Fibroblast of lung (primary cell): ENCODE results near the gene IL1RAPL2. TPM values are rescaled to one million over a fixed set of nuclear protein-coding genes. Genes with fewer than 3 reads are reported as not detected.

Experiments used
- DNase-seq, 2 donors: peaks; one replicate each; pipeline versions ENCODE4 v3.0.0 to v3.0.0-alpha.2; 2010; ENCODE audit warnings: low read depth in 2 of 2
- H2AFZ ChIP-seq: 2 replicates; pipeline ENCODE4 v1.5.1; 2012; ENCODE audit warnings: low read length, control low read depth, inconsistent platforms
- H3K27ac ChIP-seq: 2 replicates; pipeline ENCODE4 v1.5.1; 2011; ENCODE audit warnings: low read length, control low read depth; ENCODE audit not compliant: insufficient read depth
- H3K27me3 ChIP-seq: 2 replicates; pipeline ENCODE4 v1.5.1; 2011; ENCODE audit warnings: mild to moderate bottlenecking, low read length; ENCODE audit not compliant: control insufficient read depth, insufficient read depth
- H3K36me3 ChIP-seq: 2 replicates; pipeline ENCODE4 v1.5.1; 2011; ENCODE audit warnings: low read length; ENCODE audit not compliant: control insufficient read depth, insufficient read depth
- H3K4me1 ChIP-seq: 2 replicates; pipeline ENCODE4 v1.5.1; 2011; ENCODE audit warnings: low read length; ENCODE audit not compliant: control insufficient read depth, insufficient read depth; ENCODE audit errors: extremely low read depth
- H3K4me2 ChIP-seq: 2 replicates; pipeline ENCODE4 v1.5.1; 2011; ENCODE audit warnings: low read length, control low read depth; ENCODE audit not compliant: insufficient read depth; ENCODE audit errors: extremely low read depth
- H3K4me3 ChIP-seq, 4 experiments: fragments of 200-600 bp in 1 of 4; sonication (generic) in 1 of 4; replicated peaks in 1 of 4; 2 replicates each; pipeline ENCODE4 v1.5.1; 2011 to 2016; ENCODE audit warnings: low read length in 4 of 4, low read depth in 3 of 4, mild to moderate bottlenecking in 3 of 4, control low read depth in 2 of 4, inconsistent platforms in 1 of 4, mixed read lengths in 1 of 4; ENCODE audit not compliant: insufficient read depth in 1 of 4; ENCODE audit errors: control extremely low read depth in 1 of 4
- H3K79me2 ChIP-seq: 2 replicates; pipeline ENCODE4 v1.5.1; 2012; ENCODE audit warnings: mild to moderate bottlenecking, low read length, inconsistent platforms; ENCODE audit not compliant: control insufficient read depth, insufficient read depth
- H3K9ac ChIP-seq: 2 replicates; pipeline ENCODE4 v1.5.1; 2011; ENCODE audit warnings: mild to moderate bottlenecking, low read length, control low read depth; ENCODE audit not compliant: insufficient read depth
- H3K9me3 ChIP-seq: 2 replicates; pipeline ENCODE4 v1.5.1; 2012; ENCODE audit warnings: low read depth, low read length; ENCODE audit not compliant: control insufficient read depth, insufficient read depth
- H4K20me1 ChIP-seq: 2 replicates; pipeline ENCODE4 v1.5.1; 2011; ENCODE audit warnings: low read length; ENCODE audit not compliant: control insufficient read depth, insufficient read depth; ENCODE audit errors: extremely low read depth
- CTCF ChIP-seq, 2 donors: IDR thresholded peaks in 1 of 2; conservative IDR thresholded peaks in 1 of 2; 1 replicate in 1 of 2; 2 replicates in 1 of 2; pipeline ENCODE4 v1.5.1; 2011 to 2012; ENCODE audit warnings: low read length in 2 of 2, control low read depth in 1 of 2, inconsistent platforms in 1 of 2, low read depth in 1 of 2, mild to moderate bottlenecking in 1 of 2
- EZH2 ChIP-seq: IDR thresholded peaks from 2 replicates; pipeline ENCODE4 v1.5.1; 2012; ENCODE audit warnings: low read length, control low read depth, mild to moderate bottlenecking; ENCODE audit errors: missing control alignments
- polyA plus RNA-seq, 2 donors: library from polyadenylated mRNA; depleted of rRNA in 1 of 2; stranded (reverse) in 1 of 2; unstranded in 1 of 2; fragments of >200 nt; gene quantifications; 2 replicates each; pipeline ENCODE4 v1.2.1, GENCODE V29; 2011 to 2012; ENCODE audit warnings: missing spikeins in 1 of 2
- total RNA-seq: library from RNA; depleted of rRNA; stranded (reverse); fragments of >200 nt; gene quantifications from 2 replicates; pipeline ENCODE4 v1.2.1, GENCODE V29; 2014

The IL1RAPL2 gene
- total and polyA plus RNA-seq, 2 donors (not counting 1 experiment from before 2014, with no cell fraction given): 0.22 TPM; not detected in 1

- TF ChIP-seq EZH2 (no peak), CTCF (conservative IDR thresholded peaks at IDR 0.05 in 1 of 2, IDR thresholded peaks at IDR 0.05 in 1 of 2; ENCODE audit: low read depth in 1 of 2, low read length in 2 of 2) (no peak)
- Histone ChIP-seq H3K9ac (no peak overlapping the region), H3K9me3 (no peaks in the 10 kb centered on the region), H3K79me2 (no peaks in the 10 kb centered on the region), H3K4me3 (no peak overlapping the region), H3K36me3 (no peaks in the 10 kb centered on the region), H3K4me1 (no peaks in the 10 kb centered on the region), H3K27me3 (no peaks in the 10 kb centered on the region), H4K20me1 (no peaks in the 10 kb centered on the region), H3K4me2 (no peak overlapping the region), H2AFZ (no peak overlapping the region), H3K27ac (no peak overlapping the region)
- DNase-seq: peak; percentile 1 to 2
Measured at GRCh38 chrX:105608745-105609144, 1042.7 kb downstream of the IL1RAPL2 start.

GRCh38 chrX:105609530-105609929, 1043.5 kb downstream of the IL1RAPL2 start:
- Histone ChIP-seq H3K9ac (no peak overlapping the region), H3K4me1 (no peaks in the 10 kb centered on the region), H3K36me3 (no peaks in the 10 kb centered on the region), H3K9me3 (no peaks in the 10 kb centered on the region), H3K27me3 (no peaks in the 10 kb centered on the region), H3K27ac (no peak overlapping the region), H2AFZ (no peak overlapping the region), H3K4me2 (no peak overlapping the region), H3K4me3 (no peak overlapping the region), H3K79me2 (no peaks in the 10 kb centered on the region), H4K20me1 (no peaks in the 10 kb centered on the region)
- DNase-seq: no peak
- no peak for TF ChIP-seq EZH2

GRCh38 chrX:105610411-105610810, 1044.4 kb downstream of the IL1RAPL2 start:
- Histone ChIP-seq H3K36me3 (no peaks in the 10 kb centered on the region), H2AFZ (no peak overlapping the region), H3K4me1 (no peaks in the 10 kb centered on the region), H3K9me3 (no peaks in the 10 kb centered on the region), H3K27ac (no peak overlapping the region), H4K20me1 (no peaks in the 10 kb centered on the region), H3K79me2 (no peaks in the 10 kb centered on the region), H3K9ac (no peak overlapping the region), H3K4me2 (no peak overlapping the region), H3K27me3 (no peaks in the 10 kb centered on the region), H3K4me3 (no peak overlapping the region)
- peak in 1 of 2 donors; percentile 33 for DNase-seq
- TF ChIP-seq EZH2 (no peak), CTCF (conservative IDR thresholded peaks at IDR 0.05 in 1 of 2, IDR thresholded peaks at IDR 0.05 in 1 of 2; ENCODE audit: low read depth in 1 of 2, low read length in 2 of 2) (no peak)
